Measurements from ENCODE around the gene RANBP1. TPM values are rescaled to one million over a fixed set of nuclear protein-coding genes. Genes with fewer than 3 reads are reported as not detected.

The RANBP1 gene
- total and polyA plus RNA-seq, 2 of the 13 experiments (the other 11 are each of a cell fraction or from before 2014, with no cell fraction given), result 181 to 492 TPM

- H3K36me3 ChIP-seq (replicated peaks in 1 of 2; ENCODE audit: control insufficient read depth in 1 of 2, insufficient read depth in 2 of 2, low read length in 2 of 2), result peaks cover 45 to 88% of the 10 kb centered on the region in 2 experiments
- intact Hi-C loops (cut with micrococcal nuclease; ENCODE audit: unreplicated experiment) (no loop called here), in situ Hi-C loops (cut with HindIII; ENCODE audit: extremely low pct_ligation_motif_present, low pct_unique_long_range_greater_than_20kb) (no loop called here)
- no peaks in the 10 kb centered on the region for H3K27me3 ChIP-seq (ENCODE audit: control insufficient read depth in 1 of 2, insufficient read depth in 2 of 2, low read length in 2 of 2)
- 86% methylated on average over 8 of the region's 12 CpGs for WGBS (ENCODE audit: low lambda C conversion rate)
- H4K20me1 ChIP-seq (ENCODE audit: insufficient read depth, low read length), result no peaks in the 10 kb centered on the region
- H3K79me2 ChIP-seq (ENCODE audit: insufficient read depth, low read length), result peaks cover 17% of the 10 kb centered on the region
- H3K9me3 ChIP-seq (ENCODE audit: low read length), result no peaks in the 10 kb centered on the region
- 0 out of 2 replicates have a peak, but pooled peaks have one; percentile 6 for TF ChIP-seq CTCF (CRISPR knock-in tag; IDR thresholded peaks at IDR 0.05)
- no peak for TF ChIP-seq HNF4G (IDR thresholded peaks at IDR 0.05; ENCODE audit: borderline replicate concordance, low read depth, low read length)
- TF ChIP-seq HNF4G (CRISPR knock-in tag; IDR thresholded peaks at IDR 0.05; ENCODE audit: borderline replicate concordance, low read depth), result no peak
- peak; percentile 66; the same call in 1 of the 2 replicates for TF ChIP-seq ZBTB38 (CRISPR knock-in tag; IDR thresholded peaks at IDR 0.05)
- TF ChIP-seq HNF4A (CRISPR knock-in tag; IDR thresholded peaks at IDR 0.05), result peak; percentile 15; the same call in 1 of the 2 replicates
- 0 out of 2 replicates have a peak, but pooled peaks have one; percentile 26 for TF ChIP-seq ZBTB33 (CRISPR knock-in tag; IDR thresholded peaks at IDR 0.05)
- DNase-seq (ENCODE audit: low spot score) (no peak), FAIRE-seq (no peak), ATAC-seq (peak; percentile 83)
- ChIA-PET CTCF (ENCODE audit: low intra/inter-chr PET ratio, low total read pairs) (no interaction called here), POLR2A (no interaction called here)
- H3K4me1 ChIP-seq (ENCODE audit: insufficient read depth, low read length), result peaks cover 8% of the 10 kb centered on the region; the same call in 1 of the 2 replicates
- no TSS peak for BruUV-seq (replicated peaks)
- no peak overlapping the region for H3K4me2 ChIP-seq (ENCODE audit: low read depth, low read length)
- H3K27ac ChIP-seq (ENCODE audit: extremely low read length, insufficient read depth, low read length), result no peak overlapping the region
- H3K4me3 ChIP-seq (replicated peaks in 1 of 3; ENCODE audit: insufficient read depth in 1 of 3, low read depth in 2 of 3, low read length in 3 of 3), result no peak overlapping the region
- no peak overlapping the region for H2AFZ ChIP-seq (ENCODE audit: low read length)
- H3K9ac ChIP-seq (ENCODE audit: insufficient read depth, low read depth, low read length), result no peak overlapping the region
Measured at GRCh38 chr22:20102203-20102780, 13.6 kb upstream of the RANBP1 start.
